Left ventricle myocardium inferior (tissue), 1 donor: ENCODE data around the gene ING5. TPM values are rescaled to one million over a fixed set of nuclear protein-coding genes. Genes with fewer than 3 reads are reported as not detected.

Experiments used
- DNase-seq: peaks from one replicate; pipeline ENCODE4 v3.0.0-alpha.2; 2020
- H3K27ac ChIP-seq: fragments of 200-600 bp; replicated peaks from 2 replicates; pipeline ENCODE4 v1.8.0; 2021
- H3K27me3 ChIP-seq: fragments of 200-600 bp; 2 replicates; pipeline ENCODE4 v1.8.0; 2021; ENCODE audit warnings: low read depth
- H3K36me3 ChIP-seq: fragments of 200-600 bp; 2 replicates; pipeline ENCODE4 v1.8.0; 2021
- H3K4me1 ChIP-seq: fragments of 200-600 bp; 2 replicates; pipeline ENCODE4 v1.8.0; 2021
- H3K4me3 ChIP-seq: fragments of 200-600 bp; 2 replicates; pipeline ENCODE4 v1.8.0; 2021; ENCODE audit warnings: mild to moderate bottlenecking, moderate library complexity
- H3K9me3 ChIP-seq: fragments of 200-600 bp; replicated peaks from 2 replicates; pipeline ENCODE4 v1.8.0; 2021
- CTCF ChIP-seq: fragments of 200-600 bp; IDR thresholded peaks from 2 replicates; pipeline ENCODE4 v1.8.0; 2021; ENCODE audit warnings: antibody characterized with exemption, mild to moderate bottlenecking, borderline replicate concordance
- intact Hi-C: fragments of 100-400 bp; cut with micrococcal nuclease; formaldehyde crosslinking; loops from one replicate; pipeline ENCODE4 v1.11.0; 2022
- total RNA-seq: library from RNA; stranded (reverse); fragmentation: NEBNext Ultra II Directional; extraction: Animal tissue kit (Norgen Biotek cat#: 25700); gene quantifications from one replicate; pipeline ENCODE4 v1.2.1, GENCODE V29; 2021
- donor health status: DM: no; HTN: yes; CAD: no; lungs with severe emphysema.

The ING5 gene
- total RNA-seq, 1 donor from 2014 or later: 20.0 TPM

GRCh38 chr2:241720099-241720498, 18.3 kb downstream of the ING5 start:
- DNase-seq: no peak
- no peaks in the 10 kb centered on the region for H3K27me3 ChIP-seq
- H3K27ac ChIP-seq: no peak overlapping the region
- no peaks in the 10 kb centered on the region for H3K4me1 ChIP-seq
- intact Hi-C loops: no loop called here
- H3K9me3 ChIP-seq: no peaks in the 10 kb centered on the region
- peaks cover 73% of the 10 kb centered on the region for H3K36me3 ChIP-seq
- TF ChIP-seq CTCF: no peak
- H3K4me3 ChIP-seq: no peak overlapping the region

GRCh38 chr2:241720560-241720959, 18.7 kb downstream of the ING5 start:
- intact Hi-C loops: no loop called here
- no peak for TF ChIP-seq CTCF
- H3K4me3 ChIP-seq: no peak overlapping the region
- no peaks in the 10 kb centered on the region for H3K4me1 ChIP-seq
- no peak overlapping the region for H3K27ac ChIP-seq
- H3K27me3 ChIP-seq: no peaks in the 10 kb centered on the region
- no peak for DNase-seq
- H3K36me3 ChIP-seq: peaks cover 73% of the 10 kb centered on the region
- no peaks in the 10 kb centered on the region for H3K9me3 ChIP-seq

GRCh38 chr2:241721852-241722251, 20.0 kb downstream of the ING5 start:
- H3K4me1 ChIP-seq: no peaks in the 10 kb centered on the region
- TF ChIP-seq CTCF: no peak
- peaks cover 66% of the 10 kb centered on the region for H3K36me3 ChIP-seq
- no peak overlapping the region for H3K27ac ChIP-seq
- intact Hi-C loops: no loop called here
- no peak for DNase-seq
- no peaks in the 10 kb centered on the region for H3K27me3 ChIP-seq
- no peaks in the 10 kb centered on the region for H3K9me3 ChIP-seq
- H3K4me3 ChIP-seq: no peak overlapping the region

- intact Hi-C loops: no loop called here
- Histone ChIP-seq H3K27ac (no peak overlapping the region), H3K4me3 (no peak overlapping the region), H3K36me3 (peaks cover 57% of the 10 kb centered on the region), H3K9me3 (no peaks in the 10 kb centered on the region), H3K27me3 (no peaks in the 10 kb centered on the region), H3K4me1 (peaks cover 4% of the 10 kb centered on the region)
- no peak for TF ChIP-seq CTCF
- DNase-seq: no peak
These were observed 21.1 kb downstream of the ING5 start for GRCh38 chr2:241722896-241723454.

- intact Hi-C loops: no loop called here
- Histone ChIP-seq H3K27ac (no peak overlapping the region), H3K36me3 (peaks cover 50% of the 10 kb centered on the region), H3K9me3 (no peaks in the 10 kb centered on the region), H3K4me1 (peaks cover 7% of the 10 kb centered on the region), H3K4me3 (no peak overlapping the region), H3K27me3 (no peaks in the 10 kb centered on the region)
- DNase-seq: no peak
- TF ChIP-seq CTCF: peak; percentile 54
These were observed 22.6 kb downstream of the ING5 start for GRCh38 chr2:241724259-241724974.
